ENCODE measurements around the gene NTSR2. TPM values are rescaled to one million over a fixed set of nuclear protein-coding genes. Genes with fewer than 3 reads are reported as not detected.

NTSR2 gene
- total and polyA plus RNA-seq, 8 donors = not detected

GRCh38 chr2:11651856-11652548, 18.0 kb downstream of the NTSR2 start:
- no peak for DNase-seq
- no peak for TF ChIP-seq POLR2AphosphoS5 (IDR thresholded peaks at IDR 0.05)
- TF ChIP-seq, protein P1, sequence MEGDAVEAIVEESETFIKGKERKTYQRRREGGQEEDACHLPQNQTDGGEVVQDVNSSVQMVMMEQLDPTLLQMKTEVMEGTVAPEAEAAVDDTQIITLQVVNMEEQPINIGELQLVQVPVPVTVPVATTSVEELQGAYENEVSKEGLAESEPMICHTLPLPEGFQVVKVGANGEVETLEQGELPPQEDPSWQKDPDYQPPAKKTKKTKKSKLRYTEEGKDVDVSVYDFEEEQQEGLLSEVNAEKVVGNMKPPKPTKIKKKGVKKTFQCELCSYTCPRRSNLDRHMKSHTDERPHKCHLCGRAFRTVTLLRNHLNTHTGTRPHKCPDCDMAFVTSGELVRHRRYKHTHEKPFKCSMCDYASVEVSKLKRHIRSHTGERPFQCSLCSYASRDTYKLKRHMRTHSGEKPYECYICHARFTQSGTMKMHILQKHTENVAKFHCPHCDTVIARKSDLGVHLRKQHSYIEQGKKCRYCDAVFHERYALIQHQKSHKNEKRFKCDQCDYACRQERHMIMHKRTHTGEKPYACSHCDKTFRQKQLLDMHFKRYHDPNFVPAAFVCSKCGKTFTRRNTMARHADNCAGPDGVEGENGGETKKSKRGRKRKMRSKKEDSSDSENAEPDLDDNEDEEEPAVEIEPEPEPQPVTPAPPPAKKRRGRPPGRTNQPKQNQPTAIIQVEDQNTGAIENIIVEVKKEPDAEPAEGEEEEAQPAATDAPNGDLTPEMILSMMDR (IDR thresholded peaks at IDR 0.05) = no peak
- no peak for TF ChIP-seq EP300 (IDR thresholded peaks at IDR 0.05)
- TF ChIP-seq POLR2A (IDR thresholded peaks at IDR 0.05) = no peak
- H3K36me3 ChIP-seq = no peaks in the 10 kb centered on the region
- no peaks in the 10 kb centered on the region for H3K9me3 ChIP-seq
- intact Hi-C loops (cut with DNase I; ENCODE audit: low total_unique reads) = no loop called here
- H3K4me3 ChIP-seq = no peak overlapping the region
- H3K27ac ChIP-seq = no peak overlapping the region
- peaks cover 0 to 5% (median 4%) of the 10 kb centered on the region in 4 donors for H3K4me1 ChIP-seq
- H3K27me3 ChIP-seq = peaks cover 0 to 4% (median 0%) of the 10 kb centered on the region in 3 donors
- WGBS, 5 donors = 71 to 85% (median 75%) methylated on average over 5 of the region's 5 CpGs

DNA sequence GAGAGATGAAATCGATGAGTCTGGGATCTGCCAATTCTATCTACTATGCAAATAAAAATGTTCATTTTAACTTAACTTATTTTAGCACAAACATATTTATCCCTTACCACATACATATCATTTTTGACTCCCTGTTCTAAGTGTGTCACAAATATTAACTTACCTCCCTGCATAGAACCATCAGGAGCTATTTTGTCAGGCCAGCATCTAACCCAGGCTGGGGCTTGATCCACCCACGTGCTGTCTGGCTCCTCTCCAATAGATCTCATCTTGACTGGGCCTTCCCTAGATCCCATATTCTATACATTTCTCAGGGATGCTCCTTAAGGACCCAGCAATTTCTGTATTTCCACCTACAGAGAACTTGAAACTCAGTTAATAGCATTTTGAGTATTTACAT, 20.9 kb downstream of the NTSR2 start:
- peaks cover 0 to 4% (median 0%) of the 10 kb centered on the region in 3 donors for H3K27me3 ChIP-seq
- TF ChIP-seq, protein P1 (IDR thresholded peaks at IDR 0.05) = no peak
- TF ChIP-seq POLR2A (IDR thresholded peaks at IDR 0.05) = no peak
- TF ChIP-seq EP300 (IDR thresholded peaks at IDR 0.05) = no peak
- no peak for TF ChIP-seq POLR2AphosphoS5 (IDR thresholded peaks at IDR 0.05)
- H3K36me3 ChIP-seq = no peaks in the 10 kb centered on the region
- DNase-seq = no peak
- no peaks in the 10 kb centered on the region for H3K9me3 ChIP-seq
- H3K27ac ChIP-seq = no peak overlapping the region
- intact Hi-C loops (cut with DNase I; ENCODE audit: low total_unique reads) = no loop called here
- 60 to 69% (median 65%) methylated on average over 2 of the region's 2 CpGs for WGBS, 5 donors
- H3K4me3 ChIP-seq = no peak overlapping the region
- no peaks in the 10 kb centered on the region for H3K4me1 ChIP-seq

DNA sequence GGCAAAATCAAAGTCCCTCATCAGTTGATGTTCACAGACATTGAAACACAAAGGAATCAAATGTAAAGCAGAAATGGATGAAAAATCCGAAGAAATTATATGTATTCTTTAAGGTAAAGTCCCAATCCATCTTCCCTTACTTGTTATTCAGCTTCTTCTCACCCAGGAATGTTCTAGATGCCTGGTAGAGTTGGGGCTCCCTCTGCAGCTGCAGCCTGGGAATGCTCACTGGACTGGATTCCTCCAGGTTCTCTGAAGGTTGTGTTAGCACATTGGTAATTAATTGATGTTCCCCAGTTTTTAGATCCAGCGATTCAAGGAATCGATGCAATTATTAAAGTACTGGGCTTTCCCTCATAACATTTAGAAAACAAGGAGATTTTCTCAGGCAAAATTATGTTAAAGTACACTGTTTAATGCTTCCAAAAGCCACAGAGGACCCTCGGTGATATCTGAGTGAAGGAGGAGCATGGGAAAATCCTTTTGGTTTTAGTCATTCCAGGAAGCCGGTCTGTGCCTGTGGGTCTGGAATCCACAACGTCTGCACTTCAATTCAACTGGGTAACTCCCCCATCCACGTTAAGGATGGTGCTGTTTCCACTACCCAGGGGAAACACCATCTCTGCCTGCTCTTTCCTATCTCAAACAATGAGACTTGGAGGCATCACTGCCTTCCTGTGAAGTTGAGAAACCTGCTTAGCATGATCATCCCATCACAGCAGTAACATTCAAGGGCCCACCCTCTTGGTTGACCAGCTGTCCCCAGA, 22.0 kb downstream of the NTSR2 start:
- H3K4me3 ChIP-seq = no peak overlapping the region
- TF ChIP-seq, protein P1 (IDR thresholded peaks at IDR 0.05) = no peak
- TF ChIP-seq POLR2A (IDR thresholded peaks at IDR 0.05) (no peak), POLR2AphosphoS5 (IDR thresholded peaks at IDR 0.05) (no peak), EP300 (IDR thresholded peaks at IDR 0.05) (no peak)
- no peaks in the 10 kb centered on the region for H3K9me3 ChIP-seq
- no peak for DNase-seq
- WGBS, 5 donors = 64 to 77% (median 74%) methylated on average over 7 of the region's 7 CpGs
- H3K36me3 ChIP-seq = no peaks in the 10 kb centered on the region
- H3K27me3 ChIP-seq = peaks cover 0 to 4% (median 0%) of the 10 kb centered on the region in 3 donors
- H3K27ac ChIP-seq = no peak overlapping the region
- intact Hi-C loops (cut with DNase I; ENCODE audit: low total_unique reads) = no loop called here
- H3K4me1 ChIP-seq = no peaks in the 10 kb centered on the region

GRCh38 chr2:11646530-11646929, 23.5 kb downstream of the NTSR2 start:
- no peak overlapping the region for H3K4me3 ChIP-seq
- DNase-seq = no peak
- no peak for TF ChIP-seq EP300 (IDR thresholded peaks at IDR 0.05)
- TF ChIP-seq, protein P1 (IDR thresholded peaks at IDR 0.05) = no peak
- no peak for TF ChIP-seq POLR2A (IDR thresholded peaks at IDR 0.05)
- TF ChIP-seq POLR2AphosphoS5 (IDR thresholded peaks at IDR 0.05) = no peak
- H3K9me3 ChIP-seq = no peaks in the 10 kb centered on the region
- H3K27ac ChIP-seq = no peak overlapping the region
- H3K27me3 ChIP-seq = peaks cover 0 to under 1% (median 0%) of the 10 kb centered on the region in 3 donors
- no peaks in the 10 kb centered on the region for H3K36me3 ChIP-seq
- intact Hi-C loops (cut with DNase I; ENCODE audit: low total_unique reads) = no loop called here
- 87 to 99% (median 97%) methylated on average over 3 of the region's 3 CpGs for WGBS, 5 donors
- no peaks in the 10 kb centered on the region for H3K4me1 ChIP-seq
